Activated CD4-positive, alpha-beta T cell treated with anti-CD3 and anti-CD28 coated beads, Interleukin-2, amount 50 U/mL, for 1 hour (primary cell): ENCODE results near the gene ZNRF3.

ENCODE experiments used
- DNase-seq: peaks from one replicate; pipeline ENCODE4 v3.0.0-alpha.2; 2020

ZNRF3 gene

DNA sequence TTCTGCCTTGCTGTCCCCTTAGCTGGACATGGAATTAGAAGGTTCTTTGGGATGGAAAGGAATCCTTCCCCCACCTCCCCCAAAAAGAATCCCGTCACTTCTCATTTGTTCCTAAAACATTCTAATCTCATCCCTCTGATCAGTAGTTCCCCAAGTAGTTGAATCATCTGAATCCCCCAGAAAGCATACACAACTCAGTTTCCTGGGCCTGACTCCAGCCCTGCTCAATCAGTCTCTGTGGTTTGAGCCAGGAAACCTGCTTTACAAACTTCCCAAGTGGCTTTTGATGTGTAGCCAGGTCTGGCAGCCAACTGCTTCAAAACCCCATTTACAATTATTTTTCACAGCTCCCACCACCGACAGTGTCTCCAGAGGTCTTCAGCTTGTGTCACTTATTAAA, 158.0 kb downstream of the ZNRF3 start:
- no peak for DNase-seq

DNA sequence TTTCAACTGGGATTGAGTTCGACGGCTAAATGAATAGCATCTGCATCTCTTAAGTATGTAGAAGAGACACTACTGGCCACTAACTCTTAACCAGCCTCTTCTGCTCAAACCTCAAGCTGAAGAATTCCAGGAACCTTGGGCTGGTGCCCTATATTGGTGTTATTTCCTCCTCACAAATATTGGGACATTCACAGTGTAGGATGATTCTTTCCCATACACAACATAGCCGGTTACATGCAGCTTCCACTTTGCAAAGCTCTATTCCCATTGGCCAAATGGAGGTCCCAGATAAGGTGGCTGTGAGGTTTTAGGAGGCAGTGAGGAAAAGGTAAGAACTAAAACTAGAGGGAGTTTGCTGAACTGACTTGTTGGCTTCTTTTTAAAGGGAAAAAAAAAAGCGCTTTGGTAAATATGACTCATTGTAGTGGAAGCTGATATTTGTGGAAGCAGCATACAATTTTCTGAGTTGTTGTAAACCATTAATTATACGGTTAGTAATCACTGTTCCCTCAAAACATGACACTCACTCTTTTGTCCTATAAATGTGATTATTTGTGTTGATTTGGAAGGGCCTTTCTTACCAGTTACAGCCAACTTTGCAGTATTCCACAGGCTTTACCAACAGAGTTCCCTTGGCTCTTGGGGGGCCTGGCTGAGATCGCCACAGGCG, 160.7 kb downstream of the ZNRF3 start:
- no peak for DNase-seq

DNA sequence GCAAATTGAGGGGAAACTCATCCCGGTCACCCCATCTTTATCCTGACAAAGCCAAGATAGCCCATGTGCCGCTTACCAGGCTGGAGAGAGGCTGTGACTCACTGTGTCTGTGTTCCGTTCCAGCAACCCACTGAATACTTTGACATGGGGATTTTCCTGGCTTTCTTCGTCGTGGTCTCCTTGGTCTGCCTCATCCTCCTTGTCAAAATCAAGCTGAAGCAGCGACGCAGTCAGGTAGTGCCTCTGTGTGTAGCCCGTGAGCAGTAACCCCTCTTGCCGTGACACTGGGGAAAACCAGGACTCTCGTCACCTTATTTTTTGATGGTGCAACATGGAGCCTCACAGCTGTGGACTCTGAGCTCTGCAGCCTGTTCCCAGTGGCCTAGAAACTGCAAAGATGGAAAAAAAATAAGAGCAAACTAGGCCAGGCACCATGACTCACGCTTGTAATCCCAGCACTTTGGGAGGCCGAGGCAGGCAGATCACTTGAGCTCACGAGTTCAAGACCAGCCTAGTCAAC, 161.3 kb downstream of the ZNRF3 start:
- no peak for DNase-seq

DNA sequence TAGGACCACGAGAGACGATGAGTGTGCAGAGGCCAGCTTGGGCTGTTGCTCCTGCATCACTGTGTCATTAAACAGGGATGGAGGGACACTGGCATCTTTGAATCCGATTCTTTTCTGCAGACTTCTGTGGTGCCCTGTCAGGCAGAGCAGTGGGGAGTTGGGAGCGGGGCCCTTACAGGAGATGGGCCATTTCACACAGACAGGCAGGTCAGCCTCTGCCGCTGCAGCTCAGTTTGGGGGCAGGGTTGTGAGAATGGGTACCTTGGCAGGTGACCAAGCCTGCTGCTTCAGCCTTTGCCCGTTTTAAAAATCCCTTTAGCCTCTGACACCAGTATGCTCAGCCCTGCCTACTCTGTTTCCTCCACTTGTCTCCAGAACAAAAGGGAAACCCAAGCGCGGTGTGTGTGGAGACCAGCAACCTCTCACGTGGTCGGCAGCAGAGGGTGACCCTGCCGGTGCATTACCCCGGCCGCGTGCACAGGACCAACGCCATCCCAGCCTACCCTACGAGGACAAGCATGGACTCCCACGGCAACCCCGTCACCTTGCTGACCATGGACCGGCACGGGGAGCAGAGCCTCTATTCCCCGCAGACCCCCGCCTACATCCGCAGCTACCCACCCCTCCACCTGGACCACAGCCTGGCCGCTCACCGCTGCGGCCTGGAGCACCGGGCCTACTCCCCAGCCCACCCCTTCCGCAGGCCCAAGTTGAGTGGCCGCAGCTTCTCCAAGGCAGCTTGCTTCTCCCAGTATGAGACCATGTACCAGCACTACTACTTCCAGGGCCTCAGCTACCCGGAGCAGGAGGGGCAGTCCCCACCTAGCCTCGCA, 165.7 kb downstream of the ZNRF3 start:
- no peak for DNase-seq

DNA sequence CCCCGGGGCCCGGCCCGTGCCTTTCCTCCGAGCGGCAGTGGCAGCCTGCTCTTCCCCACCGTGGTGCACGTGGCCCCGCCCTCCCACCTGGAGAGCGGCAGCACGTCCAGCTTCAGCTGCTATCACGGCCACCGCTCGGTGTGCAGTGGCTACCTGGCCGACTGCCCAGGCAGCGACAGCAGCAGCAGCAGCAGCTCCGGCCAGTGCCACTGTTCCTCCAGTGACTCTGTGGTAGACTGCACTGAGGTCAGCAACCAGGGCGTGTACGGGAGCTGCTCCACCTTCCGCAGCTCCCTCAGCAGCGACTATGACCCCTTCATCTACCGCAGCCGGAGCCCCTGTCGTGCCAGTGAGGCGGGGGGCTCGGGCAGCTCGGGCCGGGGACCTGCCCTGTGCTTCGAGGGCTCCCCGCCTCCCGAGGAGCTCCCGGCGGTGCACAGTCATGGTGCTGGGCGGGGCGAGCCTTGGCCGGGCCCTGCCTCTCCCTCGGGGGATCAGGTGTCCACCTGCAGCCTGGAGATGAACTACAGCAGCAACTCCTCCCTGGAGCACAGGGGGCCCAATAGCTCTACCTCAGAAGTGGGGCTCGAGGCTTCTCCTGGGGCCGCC, 166.4 kb downstream of the ZNRF3 start:
- DNase-seq = no peak

DNA sequence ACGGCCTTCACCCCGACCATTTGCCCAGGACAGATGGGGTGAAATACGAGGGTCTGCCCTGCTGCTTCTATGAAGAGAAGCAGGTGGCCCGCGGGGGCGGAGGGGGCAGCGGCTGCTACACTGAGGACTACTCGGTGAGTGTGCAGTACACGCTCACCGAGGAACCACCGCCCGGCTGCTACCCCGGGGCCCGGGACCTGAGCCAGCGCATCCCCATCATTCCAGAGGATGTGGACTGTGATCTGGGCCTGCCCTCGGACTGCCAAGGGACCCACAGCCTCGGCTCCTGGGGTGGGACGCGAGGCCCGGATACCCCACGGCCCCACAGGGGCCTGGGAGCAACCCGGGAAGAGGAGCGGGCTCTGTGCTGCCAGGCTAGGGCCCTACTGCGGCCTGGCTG, 167.1 kb downstream of the ZNRF3 start:
- DNase-seq = no peak

DNA sequence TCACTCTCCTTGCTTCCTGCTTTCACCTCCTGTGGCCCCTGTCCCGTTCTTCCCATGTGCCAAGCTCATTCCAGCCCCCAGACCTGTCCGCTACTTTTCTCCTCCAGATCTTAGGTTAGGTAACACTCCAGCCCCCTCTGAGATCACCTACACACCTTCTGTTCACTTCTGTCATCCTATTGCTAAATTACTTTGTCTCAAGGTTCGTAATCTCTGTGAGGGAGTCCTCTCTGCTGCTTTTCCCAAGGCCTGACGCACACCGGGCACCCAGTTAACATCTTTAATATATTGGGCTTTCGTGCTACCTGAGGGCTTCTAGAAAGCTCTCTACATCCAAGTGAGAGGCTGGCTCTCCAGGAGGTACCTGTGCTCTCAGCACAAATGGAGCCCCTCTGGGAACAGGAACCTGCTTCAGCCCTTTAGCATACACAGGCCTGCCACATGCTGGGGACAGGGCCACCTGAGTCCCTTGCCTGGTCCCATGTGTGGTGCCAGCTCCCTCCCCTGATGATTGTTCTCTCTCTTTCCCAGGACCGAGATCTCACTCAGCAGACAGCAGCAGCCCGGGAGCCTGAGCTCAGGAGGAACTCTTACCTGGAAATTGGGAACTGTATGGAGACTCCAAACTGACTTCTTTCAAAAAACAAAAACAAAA, 169.8 kb downstream of the ZNRF3 start:
- DNase-seq = no peak

DNA sequence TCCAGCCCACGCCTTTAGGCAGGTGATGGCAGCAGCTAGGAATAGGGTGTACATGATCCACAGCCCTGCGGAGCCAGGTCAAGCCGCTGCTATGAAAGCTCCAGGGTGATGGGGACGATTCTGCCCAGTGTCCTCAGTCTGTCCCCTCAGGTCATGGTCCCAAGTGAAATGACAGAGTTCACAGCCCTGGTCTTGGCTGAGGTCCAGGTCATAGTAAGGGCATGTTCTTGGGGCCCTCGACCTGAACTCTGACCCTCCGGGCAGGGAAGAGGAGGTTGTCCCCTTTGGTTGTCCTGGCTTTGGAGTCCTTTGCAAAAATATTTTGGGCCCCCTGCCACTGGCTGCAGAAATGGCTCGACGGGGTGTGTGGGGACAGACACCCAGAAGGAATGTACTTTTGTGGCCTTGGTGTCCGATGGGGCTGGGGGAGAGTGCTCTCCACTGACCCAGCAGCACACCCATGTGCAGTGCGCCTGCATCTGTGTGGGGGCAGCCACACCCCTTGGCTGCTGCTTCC, 170.9 kb downstream of the ZNRF3 start:
- no peak for DNase-seq

DNA sequence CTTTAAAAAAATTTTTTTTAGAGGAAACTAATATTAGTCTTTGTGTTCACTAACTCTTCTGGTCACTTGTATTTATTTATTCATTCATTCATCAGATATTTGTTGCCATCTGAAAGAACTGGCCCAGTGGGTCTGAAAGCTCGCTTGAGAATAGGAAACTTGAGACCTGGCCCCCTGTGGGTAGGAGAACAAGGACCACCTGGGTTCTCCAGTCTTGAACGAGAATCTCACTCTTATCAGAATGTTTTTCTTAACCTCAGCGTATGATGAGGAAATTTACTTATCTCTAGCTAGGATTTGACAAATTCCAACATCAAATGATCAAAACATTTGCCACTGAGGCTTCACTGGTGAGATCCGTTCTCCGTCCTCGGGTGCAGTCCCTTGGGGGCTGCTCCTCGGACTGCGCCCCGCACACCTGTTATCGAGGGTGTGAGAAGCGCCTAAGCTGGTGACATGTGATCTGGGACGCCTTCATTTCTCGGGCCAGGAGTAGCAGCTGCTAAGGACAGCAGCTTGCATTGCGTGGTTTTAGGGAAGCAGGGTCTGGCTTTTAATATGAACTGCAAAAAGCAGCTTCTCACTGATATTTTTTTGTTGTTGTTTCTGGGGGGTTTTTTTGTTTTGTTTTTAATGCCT, 171.9 kb downstream of the ZNRF3 start:
- DNase-seq = no peak

DNA sequence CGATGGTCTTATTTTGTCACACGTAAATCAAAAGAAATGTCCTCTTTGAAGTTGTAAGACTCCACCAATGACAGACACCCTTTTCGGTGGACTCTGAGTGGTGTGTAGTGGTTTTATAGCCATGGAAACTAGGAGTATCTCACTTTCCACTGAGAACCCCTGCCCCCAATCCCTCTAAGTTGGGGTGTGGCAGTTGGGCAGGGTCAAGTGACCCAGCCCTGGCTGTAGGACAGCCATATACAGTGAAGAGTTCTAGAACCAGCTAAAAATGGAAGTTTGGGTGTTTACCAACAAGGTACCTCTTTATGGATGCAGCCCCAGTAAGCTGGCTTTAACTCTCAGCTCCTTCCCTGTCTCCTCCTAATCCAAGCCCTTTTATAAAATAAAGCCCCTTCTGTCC, 173.1 kb downstream of the ZNRF3 start:
- DNase-seq = no peak

DNA sequence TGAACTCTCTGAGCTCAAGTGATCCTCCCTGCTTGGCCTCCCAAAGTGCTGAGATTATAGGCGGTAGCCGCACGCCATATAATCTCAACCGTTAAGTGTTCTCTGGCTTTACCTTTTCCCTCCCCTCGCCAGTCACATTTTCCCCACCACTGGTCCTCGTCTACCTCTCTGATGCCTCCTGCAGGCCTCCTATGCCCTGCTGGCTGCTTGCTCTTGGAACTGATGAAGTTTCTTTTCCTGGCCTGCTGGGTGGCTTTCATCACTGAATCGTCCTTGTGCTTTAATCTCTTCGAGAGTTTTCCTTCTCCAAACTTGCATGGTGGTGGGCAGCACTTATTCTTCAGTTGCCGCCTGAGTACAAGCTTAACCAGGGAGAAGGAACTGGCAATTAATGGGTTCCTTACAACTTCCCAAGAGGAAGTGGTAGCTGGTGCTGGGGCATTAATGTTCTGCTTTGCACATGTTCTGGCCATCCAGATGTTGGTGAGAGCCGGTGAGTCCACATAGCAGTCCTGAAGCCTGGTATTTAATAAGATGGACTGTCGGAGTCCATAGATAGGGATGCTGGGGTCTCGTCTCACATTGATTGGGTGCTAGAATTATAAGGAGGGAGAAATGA, 177.0 kb downstream of the ZNRF3 start:
- no peak for DNase-seq

DNA sequence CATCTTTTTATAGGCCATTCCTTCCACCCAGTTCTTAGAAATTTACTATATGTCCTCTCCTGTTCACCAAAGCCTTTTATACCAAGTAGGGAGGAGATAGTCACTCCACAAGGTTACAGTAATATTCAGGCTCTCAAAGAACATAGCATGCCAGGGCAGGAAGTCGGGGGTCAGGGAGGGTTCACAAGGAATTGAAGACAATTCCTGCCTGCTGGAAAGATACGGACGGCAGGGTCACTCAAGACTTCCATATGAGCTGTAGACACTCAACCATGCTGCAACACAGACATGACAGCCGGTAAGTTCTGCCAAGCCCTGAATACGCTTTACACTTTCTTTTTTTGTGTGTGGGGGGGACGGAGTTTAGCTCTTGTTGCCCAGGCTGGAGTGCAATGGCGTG, 177.6 kb downstream of the ZNRF3 start:
- DNase-seq = no peak

DNA sequence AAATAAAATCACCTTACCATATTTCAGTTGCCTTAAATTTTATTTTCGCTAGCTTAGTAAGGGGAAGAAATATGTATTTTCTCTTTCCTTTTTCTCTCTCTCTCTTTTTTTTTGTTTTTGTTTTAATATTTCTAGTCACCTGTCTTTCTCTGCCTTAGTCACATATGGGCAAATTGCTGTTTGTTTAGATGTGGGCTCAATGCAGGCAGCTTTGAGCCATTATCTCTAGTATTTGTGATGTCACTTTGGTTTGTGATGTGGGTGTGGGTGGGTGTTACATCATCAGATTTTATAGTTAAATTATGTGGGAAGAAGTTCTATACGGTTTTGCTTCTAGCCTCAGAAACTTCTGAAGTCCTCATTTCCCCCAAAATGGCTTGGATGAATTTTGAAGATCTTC, 178.4 kb downstream of the ZNRF3 start, which contains the start of gene C22orf31:
TSS of gene C22orf31 (minus strand) at position 59 of the 400 bp plus-strand sequence. CDS start at position 20, 39 bp downstream.
- DNase-seq = no peak

DNA sequence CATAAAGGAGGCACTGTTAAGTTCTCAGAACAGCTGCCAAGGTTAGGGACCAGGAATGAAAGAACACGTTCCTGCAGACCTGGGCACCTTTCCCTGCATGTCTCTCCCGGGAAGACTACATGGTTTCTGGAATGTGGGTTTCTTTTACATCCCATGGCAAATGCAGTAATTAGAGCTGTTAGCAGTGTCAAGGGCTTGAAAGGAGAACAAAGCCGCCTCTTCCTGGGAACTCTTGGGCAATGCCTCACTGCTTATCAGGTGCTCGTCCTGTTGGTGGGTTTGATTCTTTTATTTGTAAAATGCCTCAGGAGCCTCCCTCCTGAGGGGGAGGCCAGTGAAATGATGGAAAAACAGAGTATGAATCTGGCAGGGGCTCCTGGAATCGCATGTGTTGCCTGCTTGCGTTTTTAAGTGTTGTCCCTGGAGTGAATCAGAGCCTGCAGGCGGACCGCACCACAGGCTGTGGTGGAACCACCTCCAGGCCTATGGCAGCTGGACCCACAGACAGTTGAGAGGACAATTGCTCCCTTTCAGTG, 179.0 kb downstream of the ZNRF3 start:
- no peak for DNase-seq

DNA sequence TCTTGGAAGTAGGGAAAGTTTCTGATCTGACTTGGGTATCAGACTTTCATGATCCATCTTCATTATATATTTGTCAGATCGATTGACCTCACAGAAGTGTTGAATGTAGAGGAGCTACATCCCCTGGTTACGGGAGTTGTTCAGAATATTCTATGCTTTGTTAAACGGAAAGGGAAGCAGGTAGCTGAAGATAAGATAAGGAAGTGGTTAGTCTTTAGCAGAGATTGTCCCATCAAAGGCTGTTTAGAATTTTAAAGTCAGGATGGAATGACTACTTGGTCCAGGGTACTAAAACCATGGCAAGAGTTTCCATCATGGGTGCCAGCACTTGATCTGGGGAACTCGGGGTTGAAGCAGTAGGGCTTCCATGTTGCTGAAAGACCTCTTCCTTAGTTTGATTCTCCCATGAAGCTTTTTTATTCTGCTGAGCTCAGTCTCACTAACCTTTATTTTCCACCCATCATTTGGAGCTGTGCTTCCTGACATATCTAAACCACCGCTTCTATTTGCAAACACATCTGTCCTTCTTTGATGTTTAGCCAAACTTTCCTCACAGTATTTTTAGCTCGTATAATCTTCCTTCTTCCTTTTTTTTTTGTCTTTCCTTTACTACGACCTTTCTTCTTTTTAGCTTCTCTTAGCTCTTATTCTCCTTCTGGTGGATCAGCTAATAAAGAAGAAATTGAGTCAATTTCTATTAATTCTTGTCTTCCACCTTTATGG, 182.3 kb downstream of the ZNRF3 start:
- DNase-seq = no peak

DNA sequence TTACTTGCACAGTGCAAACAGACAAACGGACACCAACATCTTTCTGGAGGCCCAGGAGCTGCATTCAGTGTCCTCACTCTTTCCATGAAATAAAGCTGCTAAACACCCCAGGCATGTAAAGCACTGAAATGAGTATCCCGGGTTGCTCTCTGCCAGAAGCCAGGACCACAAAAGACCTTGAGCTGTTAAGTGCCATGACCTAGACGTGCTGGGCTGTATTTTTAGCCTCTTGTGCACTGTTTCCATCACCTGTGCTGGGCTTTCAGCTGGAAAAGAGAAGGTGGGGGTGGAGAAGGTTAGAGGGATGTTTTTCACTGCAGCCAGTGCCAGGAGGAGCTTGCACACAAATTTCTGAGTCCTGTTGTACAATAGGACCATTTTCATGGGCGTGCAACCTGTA, 186.1 kb downstream of the ZNRF3 start:
- DNase-seq = no peak

DNA sequence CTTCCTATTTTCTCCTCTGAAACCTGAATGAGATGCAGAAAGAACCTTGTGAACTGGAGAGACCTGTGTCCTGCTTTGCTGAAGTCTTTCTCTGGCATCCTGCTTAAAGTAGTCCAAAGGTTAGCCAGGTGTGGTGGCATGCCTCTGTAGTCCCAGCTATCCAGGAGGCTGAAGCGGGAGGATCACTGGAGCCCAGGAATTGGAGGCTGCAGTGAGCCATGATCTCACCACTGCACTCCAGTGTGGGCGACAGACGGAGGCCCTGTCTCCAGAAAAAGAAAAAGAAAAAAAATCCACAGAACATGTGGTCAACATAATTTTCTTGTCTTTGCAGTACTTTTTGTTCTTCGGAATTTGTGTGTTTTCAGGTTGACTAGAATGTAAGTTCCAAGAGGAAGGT, 187.1 kb downstream of the ZNRF3 start:
- DNase-seq = no peak

DNA sequence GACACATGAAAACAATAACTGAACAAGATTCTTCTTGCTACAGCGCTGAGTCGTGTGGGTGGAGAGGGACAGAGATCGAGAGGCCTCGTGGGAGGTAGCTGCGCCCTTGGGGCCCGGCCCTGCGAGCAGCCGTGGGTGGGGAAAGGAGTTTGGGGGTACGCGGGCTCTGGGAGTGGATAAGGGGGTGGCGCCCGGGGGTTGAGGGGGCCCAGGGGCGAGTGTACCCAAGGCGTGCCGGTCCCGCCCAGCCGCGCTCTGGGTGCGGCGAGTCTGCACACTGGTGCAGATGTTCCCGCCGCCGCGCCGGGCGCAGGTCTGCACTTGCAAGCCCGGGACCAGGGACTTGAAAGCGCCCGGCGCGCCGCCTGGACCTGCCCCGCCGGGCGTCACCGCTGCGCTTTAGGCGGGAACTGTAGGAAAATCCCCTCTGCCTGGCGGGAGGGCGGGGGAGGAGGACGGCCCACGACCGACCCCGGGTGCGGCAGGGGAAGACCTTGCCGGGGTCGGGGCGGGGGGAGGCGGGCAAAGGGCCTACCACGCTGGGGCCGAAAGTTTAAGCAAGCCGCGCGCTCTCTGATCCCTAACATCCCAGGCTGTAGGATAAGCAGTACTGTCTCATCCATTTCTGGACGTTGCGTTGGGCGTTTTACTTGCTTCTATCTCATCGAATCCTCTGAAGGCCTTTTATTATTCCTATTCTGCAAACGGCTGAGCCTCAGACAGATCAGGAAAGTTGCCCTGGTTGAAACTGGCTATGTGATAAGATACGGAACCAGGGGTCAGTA, 188.1 kb downstream of the ZNRF3 start:
- DNase-seq = no peak

DNA sequence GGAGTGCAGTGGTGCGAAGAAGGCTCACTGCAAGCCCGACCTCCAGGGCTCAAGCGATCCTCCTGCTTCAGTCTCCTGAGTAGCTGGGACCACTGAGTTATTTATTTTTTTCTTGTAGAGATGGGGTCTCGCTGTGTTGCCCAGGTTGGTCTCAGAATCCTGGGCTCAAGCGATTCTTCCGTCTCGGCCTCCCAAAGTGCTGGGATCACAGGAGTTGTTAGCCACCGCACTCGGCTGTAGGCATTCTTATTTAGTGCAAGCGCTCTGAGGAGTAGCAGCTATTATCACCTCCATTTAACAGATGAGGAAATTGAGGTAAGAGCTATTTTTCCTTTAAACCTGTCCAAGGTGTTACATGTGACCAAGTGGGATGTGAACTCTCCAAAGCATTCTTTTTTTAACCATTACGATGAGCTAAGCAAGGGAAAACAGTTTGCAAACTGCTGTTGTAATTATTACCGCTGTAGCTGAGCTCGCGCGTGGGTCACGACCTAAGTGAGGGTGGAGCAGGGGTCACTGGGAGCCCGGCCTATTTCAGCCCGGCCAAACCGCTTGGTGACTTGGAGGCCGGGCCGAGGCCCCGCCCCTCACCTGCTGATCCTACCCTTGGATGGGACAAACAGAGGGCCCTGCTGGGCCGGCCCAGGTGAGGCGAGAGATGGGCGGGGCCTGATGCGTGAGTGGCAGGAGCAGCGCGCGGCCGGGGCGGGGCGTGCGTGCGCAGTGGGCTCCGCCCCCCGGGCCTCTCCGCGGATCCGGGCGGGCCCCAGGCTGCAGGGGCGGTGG, 189.0 kb downstream of the ZNRF3 start:
- DNase-seq = peak; percentile 80
